ENCODE measurements around the gene SUGCT. TPM values are rescaled to one million over a fixed set of nuclear protein-coding genes. Genes with fewer than 3 reads are reported as not detected.

SUGCT gene
- total and polyA plus RNA-seq, 9 of the 15 experiments (the other 6 are each of a cell fraction or from before 2014, with no cell fraction given), result 0.58 to 2.5 (median 1.4) TPM

DNA sequence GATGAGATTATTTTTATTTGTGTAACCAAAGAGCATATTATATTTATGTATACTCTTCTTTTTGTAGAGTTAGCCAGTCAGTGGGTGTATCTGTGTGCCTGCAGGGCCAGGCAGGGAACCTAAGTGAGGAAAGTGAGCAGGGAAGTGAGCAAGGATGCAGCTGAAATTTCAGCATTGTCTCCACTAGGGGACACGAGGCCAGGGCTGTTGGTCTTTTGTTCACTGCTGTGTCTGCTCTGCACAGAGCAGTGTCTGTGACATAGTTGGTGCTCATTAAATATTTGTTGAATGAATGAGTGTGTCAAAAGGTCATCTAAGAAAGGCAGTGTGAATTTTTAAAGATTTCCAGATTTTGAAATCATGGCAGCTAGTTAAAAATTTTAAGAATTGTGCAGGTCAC, 51.8 kb downstream of the SUGCT start (continued):
- TF ChIP-seq, protein P1, sequence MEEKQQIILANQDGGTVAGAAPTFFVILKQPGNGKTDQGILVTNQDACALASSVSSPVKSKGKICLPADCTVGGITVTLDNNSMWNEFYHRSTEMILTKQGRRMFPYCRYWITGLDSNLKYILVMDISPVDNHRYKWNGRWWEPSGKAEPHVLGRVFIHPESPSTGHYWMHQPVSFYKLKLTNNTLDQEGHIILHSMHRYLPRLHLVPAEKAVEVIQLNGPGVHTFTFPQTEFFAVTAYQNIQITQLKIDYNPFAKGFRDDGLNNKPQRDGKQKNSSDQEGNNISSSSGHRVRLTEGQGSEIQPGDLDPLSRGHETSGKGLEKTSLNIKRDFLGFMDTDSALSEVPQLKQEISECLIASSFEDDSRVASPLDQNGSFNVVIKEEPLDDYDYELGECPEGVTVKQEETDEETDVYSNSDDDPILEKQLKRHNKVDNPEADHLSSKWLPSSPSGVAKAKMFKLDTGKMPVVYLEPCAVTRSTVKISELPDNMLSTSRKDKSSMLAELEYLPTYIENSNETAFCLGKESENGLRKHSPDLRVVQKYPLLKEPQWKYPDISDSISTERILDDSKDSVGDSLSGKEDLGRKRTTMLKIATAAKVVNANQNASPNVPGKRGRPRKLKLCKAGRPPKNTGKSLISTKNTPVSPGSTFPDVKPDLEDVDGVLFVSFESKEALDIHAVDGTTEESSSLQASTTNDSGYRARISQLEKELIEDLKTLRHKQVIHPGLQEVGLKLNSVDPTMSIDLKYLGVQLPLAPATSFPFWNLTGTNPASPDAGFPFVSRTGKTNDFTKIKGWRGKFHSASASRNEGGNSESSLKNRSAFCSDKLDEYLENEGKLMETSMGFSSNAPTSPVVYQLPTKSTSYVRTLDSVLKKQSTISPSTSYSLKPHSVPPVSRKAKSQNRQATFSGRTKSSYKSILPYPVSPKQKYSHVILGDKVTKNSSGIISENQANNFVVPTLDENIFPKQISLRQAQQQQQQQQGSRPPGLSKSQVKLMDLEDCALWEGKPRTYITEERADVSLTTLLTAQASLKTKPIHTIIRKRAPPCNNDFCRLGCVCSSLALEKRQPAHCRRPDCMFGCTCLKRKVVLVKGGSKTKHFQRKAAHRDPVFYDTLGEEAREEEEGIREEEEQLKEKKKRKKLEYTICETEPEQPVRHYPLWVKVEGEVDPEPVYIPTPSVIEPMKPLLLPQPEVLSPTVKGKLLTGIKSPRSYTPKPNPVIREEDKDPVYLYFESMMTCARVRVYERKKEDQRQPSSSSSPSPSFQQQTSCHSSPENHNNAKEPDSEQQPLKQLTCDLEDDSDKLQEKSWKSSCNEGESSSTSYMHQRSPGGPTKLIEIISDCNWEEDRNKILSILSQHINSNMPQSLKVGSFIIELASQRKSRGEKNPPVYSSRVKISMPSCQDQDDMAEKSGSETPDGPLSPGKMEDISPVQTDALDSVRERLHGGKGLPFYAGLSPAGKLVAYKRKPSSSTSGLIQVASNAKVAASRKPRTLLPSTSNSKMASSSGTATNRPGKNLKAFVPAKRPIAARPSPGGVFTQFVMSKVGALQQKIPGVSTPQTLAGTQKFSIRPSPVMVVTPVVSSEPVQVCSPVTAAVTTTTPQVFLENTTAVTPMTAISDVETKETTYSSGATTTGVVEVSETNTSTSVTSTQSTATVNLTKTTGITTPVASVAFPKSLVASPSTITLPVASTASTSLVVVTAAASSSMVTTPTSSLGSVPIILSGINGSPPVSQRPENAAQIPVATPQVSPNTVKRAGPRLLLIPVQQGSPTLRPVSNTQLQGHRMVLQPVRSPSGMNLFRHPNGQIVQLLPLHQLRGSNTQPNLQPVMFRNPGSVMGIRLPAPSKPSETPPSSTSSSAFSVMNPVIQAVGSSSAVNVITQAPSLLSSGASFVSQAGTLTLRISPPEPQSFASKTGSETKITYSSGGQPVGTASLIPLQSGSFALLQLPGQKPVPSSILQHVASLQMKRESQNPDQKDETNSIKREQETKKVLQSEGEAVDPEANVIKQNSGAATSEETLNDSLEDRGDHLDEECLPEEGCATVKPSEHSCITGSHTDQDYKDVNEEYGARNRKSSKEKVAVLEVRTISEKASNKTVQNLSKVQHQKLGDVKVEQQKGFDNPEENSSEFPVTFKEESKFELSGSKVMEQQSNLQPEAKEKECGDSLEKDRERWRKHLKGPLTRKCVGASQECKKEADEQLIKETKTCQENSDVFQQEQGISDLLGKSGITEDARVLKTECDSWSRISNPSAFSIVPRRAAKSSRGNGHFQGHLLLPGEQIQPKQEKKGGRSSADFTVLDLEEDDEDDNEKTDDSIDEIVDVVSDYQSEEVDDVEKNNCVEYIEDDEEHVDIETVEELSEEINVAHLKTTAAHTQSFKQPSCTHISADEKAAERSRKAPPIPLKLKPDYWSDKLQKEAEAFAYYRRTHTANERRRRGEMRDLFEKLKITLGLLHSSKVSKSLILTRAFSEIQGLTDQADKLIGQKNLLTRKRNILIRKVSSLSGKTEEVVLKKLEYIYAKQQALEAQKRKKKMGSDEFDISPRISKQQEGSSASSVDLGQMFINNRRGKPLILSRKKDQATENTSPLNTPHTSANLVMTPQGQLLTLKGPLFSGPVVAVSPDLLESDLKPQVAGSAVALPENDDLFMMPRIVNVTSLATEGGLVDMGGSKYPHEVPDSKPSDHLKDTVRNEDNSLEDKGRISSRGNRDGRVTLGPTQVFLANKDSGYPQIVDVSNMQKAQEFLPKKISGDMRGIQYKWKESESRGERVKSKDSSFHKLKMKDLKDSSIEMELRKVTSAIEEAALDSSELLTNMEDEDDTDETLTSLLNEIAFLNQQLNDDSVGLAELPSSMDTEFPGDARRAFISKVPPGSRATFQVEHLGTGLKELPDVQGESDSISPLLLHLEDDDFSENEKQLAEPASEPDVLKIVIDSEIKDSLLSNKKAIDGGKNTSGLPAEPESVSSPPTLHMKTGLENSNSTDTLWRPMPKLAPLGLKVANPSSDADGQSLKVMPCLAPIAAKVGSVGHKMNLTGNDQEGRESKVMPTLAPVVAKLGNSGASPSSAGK (IDR thresholded peaks at IDR 0.05), result no peak
- TF ChIP-seq CREB1 (IDR thresholded peaks at IDR 0.05), result no peak
- TF ChIP-seq CREB1 (CRISPR knock-in tag; IDR thresholded peaks at IDR 0.05), result no peak

Measured in K562 (cell line).